Adipose tissue (tissue), 3 donors: Measurements from ENCODE around the gene LOXL1. TPM values are rescaled to one million over a fixed set of nuclear protein-coding genes. Genes with fewer than 3 reads are reported as not detected.

Source experiments
- H3K27ac ChIP-seq: one replicate; pipeline ENCODE4 v1.5.1; 2013; ENCODE audit warnings: low read depth, low read length
- WGBS, 3 donors: extraction: QIAGEN DNeasy Blood & Tissue Kit; methylation state at CpG; one replicate each; pipeline ENCODE4 v1.1.7; 2013; 5-methylcytosine and 5-hydroxymethylcytosine counted together
- polyA plus RNA-seq, 3 donors: library from polyadenylated mRNA; stranded (reverse); fragments of 200-250 nt; gene quantifications; one replicate each; pipeline ENCODE4 v1.2.3, GENCODE V29; 2013
- donor health status: healthy with polysubstance abuse.
- donor health status: Bipolar disorder and iron deficiency.
- donor health status: healthy.

The LOXL1 gene
- 10 to 100 TPM in 1 of 3 donors, 1 to 10 TPM in 2; 4.2 to 15.7 (median 6.7) TPM for polyA plus RNA-seq

- no peak within 1 kb of the TSS for H3K27ac ChIP-seq
- 4 to 11% (median 11%) methylated on average over 44 to 47 of the region's 47 CpGs for WGBS, 3 donors
Measured at GRCh38 chr15:73926219-73927002, at the start of gene LOXL1. LOXL1 (plus strand) TSS chr15:73926462; CDS start chr15:73926784, 322 bp downstream.

- H3K27ac ChIP-seq: no peak overlapping the region
- WGBS, 3 donors: 59 to 71% (median 63%) methylated on average over 3 of the region's 3 CpGs
Measured at GRCh38 chr15:73879426-73879825, 46.8 kb upstream of the LOXL1 start.

GRCh38 chr15:73881579-73882320 lies 44.5 kb upstream of the LOXL1 start:
- H3K27ac ChIP-seq: no peak overlapping the region
- WGBS, 3 donors: 66 to 82% (median 78%) methylated on average over 12 of the region's 12 CpGs

- WGBS, 3 donors: 84 to 88% (median 87%) methylated on average over 10 of the region's 10 CpGs
Measured at GRCh38 chr15:73882761-73883419, 43.4 kb upstream of the LOXL1 start.

GRCh38 chr15:73884159-73884558 lies 42.1 kb upstream of the LOXL1 start:
- H3K27ac ChIP-seq: no peak overlapping the region
- 56 to 69% (median 66%) methylated on average over 3 of the region's 3 CpGs for WGBS, 3 donors

More at GRCh38 chr15:73882761-73883419, 43.4 kb upstream of the LOXL1 start:
- H3K27ac ChIP-seq: no peak overlapping the region

- WGBS, 3 donors: 81 to 89% (median 88%) methylated on average over 9 of the region's 9 CpGs
- H3K27ac ChIP-seq: no peak overlapping the region
Measured at GRCh38 chr15:73885954-73886700, 40.1 kb upstream of the LOXL1 start.

GRCh38 chr15:73886717-73887345 lies 39.4 kb upstream of the LOXL1 start:
- H3K27ac ChIP-seq: no peak overlapping the region
- 80 to 86% (median 82%) methylated on average over 5 of the region's 5 CpGs for WGBS, 3 donors

- H3K27ac ChIP-seq: no peak overlapping the region
- WGBS, 3 donors: 77 to 83% (median 81%) methylated on average over 7 of the region's 7 CpGs
Measured at GRCh38 chr15:73887481-73887880, 38.8 kb upstream of the LOXL1 start.

- no peak overlapping the region for H3K27ac ChIP-seq
- 59 to 79% (median 73%) methylated on average over 10 of the region's 10 CpGs for WGBS, 3 donors
Measured at GRCh38 chr15:73888224-73889041, 37.8 kb upstream of the LOXL1 start.

GRCh38 chr15:73889053-73889761 lies 37.1 kb upstream of the LOXL1 start:
- 47 to 64% (median 58%) methylated on average over 6 of the region's 6 CpGs for WGBS, 3 donors
- no peak overlapping the region for H3K27ac ChIP-seq

- 62 to 83% (median 63%) methylated on average over 1 of the region's 1 CpG for WGBS, 3 donors
- H3K27ac ChIP-seq: no peak overlapping the region
Measured at GRCh38 chr15:73889762-73890124, 36.5 kb upstream of the LOXL1 start.

GRCh38 chr15:73891328-73892315 lies 34.6 kb upstream of the LOXL1 start:
- 81 to 84% (median 83%) methylated on average over 11 of the region's 11 CpGs for WGBS, 3 donors
- H3K27ac ChIP-seq: no peak overlapping the region

- no peak overlapping the region for H3K27ac ChIP-seq
- WGBS, 3 donors: 89 to 93% (median 92%) methylated on average over 13 of the region's 13 CpGs
Measured at GRCh38 chr15:73892446-73893226, 33.6 kb upstream of the LOXL1 start.

- WGBS, 3 donors: 82 to 86% (median 82%) methylated on average over 12 of the region's 12 CpGs
- H3K27ac ChIP-seq: no peak overlapping the region
Measured at GRCh38 chr15:73894133-73894814, 32.0 kb upstream of the LOXL1 start.
